GM21619 (cell line): ENCODE results near the gene RGS7.
"Not testable (repeated sequence)": the region's sequence is repeated elsewhere in the genome, so short reads cannot be mapped to it uniquely, and the experiment has no call there.

Source experiments
- ATAC-seq: cut with Tn5 transposase; IDR thresholded peaks from one replicate; pipeline ENCODE4 v1.9.1; 2021; ENCODE audit not compliant: unreplicated experiment

Gene RGS7

GRCh38 chr1:241143765-241144442, 213.1 kb downstream of the RGS7 start:
- ATAC-seq, result no peak

GRCh38 chr1:241142493-241142892, 214.5 kb downstream of the RGS7 start:
- no peak for ATAC-seq

GRCh38 chr1:241141646-241142045, 215.4 kb downstream of the RGS7 start:
- ATAC-seq, result not testable (repeated sequence)

DNA sequence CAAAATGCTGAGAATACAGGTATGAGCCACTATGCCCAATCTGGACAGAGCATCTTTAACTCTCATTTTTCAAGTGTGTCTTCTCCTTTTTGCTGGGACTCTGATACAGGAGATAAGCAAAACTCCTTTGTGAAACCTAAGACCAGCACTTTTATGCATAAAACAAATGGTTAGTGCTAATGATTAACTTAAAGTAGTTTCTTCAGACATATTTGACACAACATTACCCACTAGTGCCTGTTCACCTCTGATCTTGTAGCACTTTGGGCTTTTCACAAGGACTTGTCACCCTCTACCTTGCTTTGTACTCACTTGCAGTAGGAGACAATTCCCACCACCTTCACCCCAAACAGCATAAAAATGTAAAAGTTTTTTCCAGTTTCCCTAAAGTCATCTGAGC, 216.3 kb downstream of the RGS7 start:
- no peak for ATAC-seq

DNA sequence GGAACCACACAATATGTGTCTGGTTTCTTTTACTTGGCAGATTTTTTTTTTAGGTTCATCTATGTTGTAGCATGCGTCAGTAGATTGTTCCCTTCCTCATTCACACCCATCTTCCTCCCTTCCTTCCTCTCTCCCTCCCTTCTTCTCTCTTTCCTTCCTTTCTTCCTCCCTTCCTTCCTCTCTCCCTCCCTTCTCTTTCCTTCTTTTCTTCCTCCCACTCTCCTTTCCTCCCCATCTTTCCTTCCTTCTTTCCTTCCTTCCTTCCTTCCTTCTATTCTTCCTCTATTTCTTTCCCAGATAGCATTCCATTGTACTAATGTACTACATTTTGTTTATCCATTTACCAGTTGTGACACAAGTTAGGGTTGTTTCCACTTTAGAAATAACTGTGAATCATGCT, 218.0 kb downstream of the RGS7 start:
- no peak for ATAC-seq

- no peak for ATAC-seq
Observed at GRCh38 chr1:241138248-241138647, 218.8 kb downstream of the RGS7 start.

- ATAC-seq, result no peak
Observed at GRCh38 chr1:241136389-241136788, 220.6 kb downstream of the RGS7 start.

- ATAC-seq, result no peak
Observed at GRCh38 chr1:241131636-241132194, 225.3 kb downstream of the RGS7 start.

DNA sequence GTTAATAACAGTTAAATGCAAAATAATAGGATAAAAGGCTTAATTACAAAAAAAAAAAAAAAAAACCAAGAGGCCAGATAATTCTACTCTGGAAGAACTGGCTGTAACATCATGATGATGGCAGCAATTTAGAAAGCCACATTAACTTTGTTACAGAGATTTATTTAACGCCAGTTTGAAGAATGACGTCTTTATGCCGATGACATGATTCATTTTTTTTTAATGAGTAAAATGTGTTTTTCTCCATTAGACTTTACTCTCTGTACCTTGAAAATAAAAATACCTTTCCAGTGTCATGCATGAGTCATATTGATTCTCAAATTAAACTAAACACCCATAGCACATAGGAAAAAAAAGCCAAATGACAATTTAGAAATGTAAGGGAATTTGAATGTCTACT, 226.1 kb downstream of the RGS7 start:
- no peak for ATAC-seq

GRCh38 chr1:241129207-241129960, 227.6 kb downstream of the RGS7 start:
- ATAC-seq, result no peak

DNA sequence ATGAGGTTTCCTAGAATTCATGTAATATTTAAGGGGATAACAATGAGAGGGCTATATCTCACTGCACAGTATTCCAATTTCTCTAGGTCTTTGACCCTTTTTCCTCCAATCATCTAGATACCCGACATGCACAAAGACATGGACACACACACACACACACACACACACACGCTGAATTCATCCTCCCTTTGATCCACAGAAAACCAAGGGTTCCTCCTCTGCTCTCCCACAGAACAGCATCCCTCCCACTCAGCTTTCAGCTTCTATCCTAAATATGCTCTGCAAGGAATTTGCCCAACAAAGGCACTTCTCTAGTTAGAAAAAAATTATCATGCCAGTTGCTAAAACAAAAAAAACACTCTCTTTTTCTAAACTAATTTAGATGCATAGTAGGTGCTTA, 231.7 kb downstream of the RGS7 start:
- ATAC-seq, result no peak

- no peak for ATAC-seq
Observed at GRCh38 chr1:241118049-241118448, 239.0 kb downstream of the RGS7 start.

- no peak for ATAC-seq
Observed at GRCh38 chr1:241115784-241116183, 241.2 kb downstream of the RGS7 start.

DNA sequence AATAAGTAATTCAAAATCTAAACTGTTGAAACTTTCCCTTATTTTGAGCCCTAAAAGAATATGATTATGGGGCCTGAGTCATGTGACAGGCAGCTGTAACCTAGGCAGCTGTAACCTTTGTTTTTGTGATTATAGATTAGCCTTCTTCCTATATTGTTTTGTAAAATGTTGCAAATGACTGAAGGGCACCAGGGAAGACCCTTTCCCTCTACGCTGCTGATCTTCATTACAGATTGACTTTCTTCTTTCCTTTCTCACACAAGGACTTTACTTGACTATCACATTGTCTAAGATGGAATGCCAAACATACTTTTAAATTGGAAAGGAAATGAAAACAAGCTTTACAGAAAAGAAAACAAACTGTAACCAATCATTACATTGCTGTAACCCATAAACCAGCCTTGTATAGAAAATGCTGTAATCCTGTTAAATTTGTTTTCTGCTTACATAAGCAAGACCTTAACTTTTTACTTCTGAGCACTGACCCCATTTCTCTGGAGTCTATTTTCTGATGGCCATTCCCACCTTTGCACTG, 242.2 kb downstream of the RGS7 start:
- ATAC-seq, result no peak

DNA sequence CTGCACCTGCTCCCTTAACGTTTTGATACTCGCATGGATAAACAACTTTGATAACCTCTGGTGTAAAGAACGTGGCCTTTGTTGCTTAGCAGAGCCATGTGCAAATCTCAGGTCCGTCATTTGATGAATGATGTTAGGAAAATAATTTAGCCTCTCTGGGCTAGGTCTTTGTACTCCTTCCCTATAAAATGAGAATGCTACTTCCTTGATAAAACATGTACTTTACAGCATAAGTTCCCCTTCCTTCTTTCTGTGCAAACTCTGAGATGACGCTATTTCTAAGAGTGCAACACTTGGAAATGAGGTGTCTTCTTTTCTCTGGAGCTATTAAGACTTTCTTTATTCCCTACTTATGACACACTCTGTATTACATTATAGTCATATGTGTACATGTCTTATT, 243.4 kb downstream of the RGS7 start:
- no peak for ATAC-seq

GRCh38 chr1:241109039-241109438, 248.0 kb downstream of the RGS7 start:
- no peak for ATAC-seq

- no peak for ATAC-seq
Observed at GRCh38 chr1:241105147-241105546, 251.9 kb downstream of the RGS7 start.

- ATAC-seq, result no peak
Observed at GRCh38 chr1:241102664-241103063, 254.3 kb downstream of the RGS7 start.

GRCh38 chr1:241101622-241102021, 255.4 kb downstream of the RGS7 start:
- ATAC-seq, result no peak

DNA sequence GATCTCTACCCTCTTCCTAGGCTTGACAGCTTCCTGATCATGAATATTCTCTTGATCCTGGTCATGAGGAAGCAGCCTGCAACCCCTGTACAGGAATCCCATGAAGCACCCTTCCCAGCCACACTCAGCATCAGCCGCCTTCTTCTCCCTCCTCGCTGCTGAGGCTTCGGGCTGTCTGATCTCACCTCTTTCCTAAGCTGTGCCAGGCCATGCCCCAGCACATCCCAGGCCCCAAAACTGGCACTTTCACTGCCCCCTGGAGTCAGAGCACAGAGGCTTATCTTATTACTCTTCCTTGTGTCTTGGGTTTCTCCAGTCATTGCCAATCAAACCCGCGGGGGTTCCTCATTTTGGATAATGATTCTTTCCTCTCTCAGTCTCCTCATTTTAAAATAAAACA, 259.5 kb downstream of the RGS7 start:
- no peak for ATAC-seq

DNA sequence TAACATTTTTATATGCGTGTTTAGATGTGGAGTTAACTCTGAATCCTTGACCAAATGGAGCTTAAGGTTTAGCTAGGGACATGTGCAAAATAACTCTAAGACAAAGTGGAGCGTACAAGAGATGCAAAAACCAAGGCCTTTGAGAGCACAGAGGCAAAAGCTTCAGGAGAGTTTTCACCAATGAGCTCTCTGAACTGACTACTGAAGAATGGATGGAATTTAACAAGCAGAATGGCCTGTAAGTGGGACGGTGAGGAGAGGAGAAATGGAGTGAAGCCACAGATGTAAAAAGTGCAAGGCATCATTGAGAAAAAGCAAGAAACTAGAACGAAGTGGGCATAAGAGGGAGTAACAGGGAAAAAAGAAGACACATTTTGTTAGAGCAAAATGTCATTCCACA, 260.0 kb downstream of the RGS7 start:
- no peak for ATAC-seq

DNA sequence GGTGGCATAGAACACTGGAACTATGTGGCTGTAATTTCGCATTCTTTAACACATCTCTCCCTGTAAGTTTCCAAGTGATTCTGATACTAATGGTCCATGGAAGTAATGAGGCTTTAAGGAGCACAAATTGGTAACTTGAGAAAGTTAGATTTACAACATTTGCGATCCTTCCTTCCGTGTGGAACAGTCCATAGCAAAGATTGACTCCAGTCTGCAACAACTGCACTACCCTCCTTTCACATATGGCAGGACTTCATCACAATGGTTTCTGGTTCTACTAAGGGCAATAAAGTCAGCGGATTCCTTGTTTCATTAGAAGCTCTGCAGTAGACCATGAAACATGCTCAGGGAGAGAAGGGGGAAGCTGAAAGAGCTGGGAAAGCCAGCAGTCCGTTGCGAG, 261.2 kb downstream of the RGS7 start:
- ATAC-seq, result no peak
